HEK293 (cell line): Measurements from ENCODE around the gene NUP62.

ENCODE experiments used
- CTCF ChIA-PET: fragments of 350-600 bp; formaldehyde crosslinking; extraction: SDS; loops from one replicate; lab custom pipeline; 2021; ENCODE audit warnings: antibody characterized with exemption; lab: Yijun Ruan, JAX
- POLR2A ChIA-PET: fragments of 300-600 bp; formaldehyde crosslinking; extraction: SDS; loops from one replicate; lab custom pipeline; 2020; ENCODE audit warnings: antibody characterized with exemption, inconsistent platforms; lab: Yijun Ruan, JAX
- H3K27ac ChIP-seq: fragments of 200-500 bp; sonication (Bioruptor generic); 2 replicates; pipeline ENCODE4 v1.5.1; 2014; ENCODE audit warnings: low read depth, low read length, control low read depth, inconsistent platforms; ENCODE audit errors: extremely low read depth
- H3K36me3 ChIP-seq, 2 experiments: fragments of 200-500 bp in 1 of 2; sonication (Bioruptor generic) in 1 of 2; 1 replicate in 1 of 2; 2 replicates in 1 of 2; pipeline ENCODE4 v1.5.1; 2014 to 2017; ENCODE audit warnings: inconsistent platforms in 2 of 2, low read length in 2 of 2; ENCODE audit not compliant: control insufficient read depth in 2 of 2, insufficient read depth in 1 of 2
- H3K4me1 ChIP-seq: fragments of 200-500 bp; sonication (Bioruptor generic); 2 replicates; pipeline ENCODE4 v1.5.1; 2014; ENCODE audit warnings: mild to moderate bottlenecking, low read length, inconsistent platforms; ENCODE audit not compliant: control insufficient read depth, insufficient read depth
- H3K4me3 ChIP-seq: 2 replicates; pipeline ENCODE4 v1.5.1; 2011; ENCODE audit warnings: low read depth, mild to moderate bottlenecking, control low read depth, low read length, moderate library complexity
- H3K9me3 ChIP-seq: fragments of 200-500 bp; sonication (Bioruptor generic); 2 replicates; pipeline ENCODE4 v1.5.1; 2014; ENCODE audit warnings: low read depth, low read length, inconsistent platforms; ENCODE audit not compliant: control insufficient read depth, insufficient read depth
- FEZF1 ChIP-seq: fragments of 450-650 bp; formaldehyde crosslinking; IDR thresholded peaks from 2 replicates; pipeline ENCODE4 v1.5.1; 2016; ENCODE audit warnings: missing biosample characterization, missing genetic modification characterization
- GLIS1 ChIP-seq: fragments of 450-650 bp; formaldehyde crosslinking; IDR thresholded peaks from 2 replicates; pipeline ENCODE4 v1.5.1; 2016; ENCODE audit warnings: missing biosample characterization, missing genetic modification characterization
- HOXD13 ChIP-seq: sonication (generic); formaldehyde crosslinking; IDR thresholded peaks from 2 replicates; pipeline ENCODE4 v1.8.0; 2022; ENCODE audit warnings: missing genetic modification reagents, borderline replicate concordance
- IKZF3 ChIP-seq: fragments of 450-650 bp; IDR thresholded peaks from 2 replicates; pipeline ENCODE4 v1.5.0; 2018; ENCODE audit warnings: missing biosample characterization, mild to moderate bottlenecking, missing genetic modification characterization, moderate library complexity
- REPIN1 ChIP-seq: fragments of 450-650 bp; formaldehyde crosslinking; IDR thresholded peaks from 2 replicates; pipeline ENCODE4 v1.5.1; 2017; ENCODE audit warnings: missing biosample characterization, missing genetic modification characterization, low read depth
- SP2 ChIP-seq: fragments of 450-650 bp; formaldehyde crosslinking; IDR thresholded peaks from 2 replicates; pipeline ENCODE4 v1.5.1; 2016; ENCODE audit warnings: missing biosample characterization, missing genetic modification characterization
- ZBTB20 ChIP-seq: fragments of 450-650 bp; formaldehyde crosslinking; IDR thresholded peaks from 2 replicates; pipeline ENCODE4 v1.5.1; 2016; ENCODE audit warnings: missing biosample characterization, missing genetic modification characterization
- ZBTB48 ChIP-seq: fragments of 450-650 bp; formaldehyde crosslinking; IDR thresholded peaks from 2 replicates; pipeline ENCODE4 v1.5.1; 2016; ENCODE audit warnings: missing biosample characterization, missing genetic modification characterization
- ZFP69B ChIP-seq: fragments of 450-650 bp; formaldehyde crosslinking; IDR thresholded peaks from 2 replicates; pipeline ENCODE4 v1.5.1; 2016; ENCODE audit warnings: missing biosample characterization, missing genetic modification characterization
- ZNF10 ChIP-seq: fragments of 450-650 bp; formaldehyde crosslinking; IDR thresholded peaks from 2 replicates; pipeline ENCODE4 v1.5.1; 2017; ENCODE audit warnings: missing biosample characterization, missing genetic modification characterization
- ZNF157 ChIP-seq: fragments of 450-650 bp; formaldehyde crosslinking; IDR thresholded peaks from 2 replicates; pipeline ENCODE4 v1.5.1; 2016; ENCODE audit warnings: missing biosample characterization, missing genetic modification characterization
- ZNF174 ChIP-seq: fragments of 450-650 bp; formaldehyde crosslinking; IDR thresholded peaks from 2 replicates; pipeline ENCODE4 v1.5.0; 2017; ENCODE audit warnings: missing biosample characterization, mild to moderate bottlenecking, missing genetic modification characterization
- ZNF214 ChIP-seq: fragments of 450-650 bp; formaldehyde crosslinking; IDR thresholded peaks from 2 replicates; pipeline ENCODE4 v1.5.1; 2017; ENCODE audit warnings: missing biosample characterization, mild to moderate bottlenecking, missing genetic modification characterization, borderline replicate concordance
- ZNF311 ChIP-seq: fragments of 450-650 bp; formaldehyde crosslinking; IDR thresholded peaks from 2 replicates; pipeline ENCODE4 v1.5.1; 2017; ENCODE audit warnings: missing biosample characterization, missing genetic modification characterization, borderline replicate concordance
- ZNF416 ChIP-seq: fragments of 450-650 bp; formaldehyde crosslinking; IDR thresholded peaks from 2 replicates; pipeline ENCODE4 v1.5.1; 2016; ENCODE audit warnings: missing biosample characterization, missing genetic modification characterization
- ZNF473 ChIP-seq: fragments of 450-650 bp; formaldehyde crosslinking; IDR thresholded peaks from 2 replicates; pipeline ENCODE4 v1.5.1; 2017; ENCODE audit warnings: missing biosample characterization, missing genetic modification characterization
- ZNF510 ChIP-seq: fragments of 450-650 bp; formaldehyde crosslinking; IDR thresholded peaks from 2 replicates; pipeline ENCODE4 v1.5.1; 2018; ENCODE audit warnings: mild to moderate bottlenecking, missing genetic modification characterization, missing biosample characterization; ENCODE audit not compliant: insufficient replicate concordance
- ZNF514 ChIP-seq: fragments of 450-650 bp; formaldehyde crosslinking; IDR thresholded peaks from 2 replicates; pipeline ENCODE4 v1.5.1; 2016; ENCODE audit warnings: missing biosample characterization, missing genetic modification characterization
- ZNF549 ChIP-seq: fragments of 450-650 bp; IDR thresholded peaks from 2 replicates; pipeline ENCODE4 v1.5.1; 2018; ENCODE audit warnings: missing biosample characterization, missing genetic modification characterization, mild to moderate bottlenecking, inconsistent platforms, moderate library complexity
- ZNF561 ChIP-seq: fragments of 450-650 bp; IDR thresholded peaks from 2 replicates; pipeline ENCODE4 v1.5.1; 2018; ENCODE audit warnings: missing biosample characterization, missing genetic modification characterization, borderline replicate concordance
- ZNF610 ChIP-seq: fragments of 450-650 bp; formaldehyde crosslinking; IDR thresholded peaks from 2 replicates; pipeline ENCODE4 v1.5.1; 2016; ENCODE audit warnings: missing biosample characterization, missing genetic modification characterization, borderline replicate concordance
- ZNF639 ChIP-seq: fragments of 450-650 bp; formaldehyde crosslinking; IDR thresholded peaks from 2 replicates; pipeline ENCODE4 v1.5.1; 2016; ENCODE audit warnings: missing biosample characterization, missing genetic modification characterization
- ZNF658 ChIP-seq: fragments of 450-650 bp; formaldehyde crosslinking; IDR thresholded peaks from 2 replicates; pipeline ENCODE4; 2016; ENCODE audit warnings: missing biosample characterization, missing genetic modification characterization
- ZSCAN16 ChIP-seq: fragments of 450-650 bp; formaldehyde crosslinking; IDR thresholded peaks from 2 replicates; pipeline ENCODE4 v1.5.1; 2016; ENCODE audit warnings: missing biosample characterization, missing genetic modification characterization
- ZSCAN18 ChIP-seq: fragments of 450-650 bp; formaldehyde crosslinking; IDR thresholded peaks from 2 replicates; pipeline ENCODE4 v1.5.1; 2016; ENCODE audit warnings: missing biosample characterization, missing genetic modification characterization
- TF ChIP-seq, protein P1 (sequence below): fragments of 450-650 bp; formaldehyde crosslinking; IDR thresholded peaks from 2 replicates; pipeline ENCODE4 v1.5.1; 2016; ENCODE audit warnings: missing biosample characterization, missing genetic modification characterization
- TF ChIP-seq, protein P2 (sequence below): fragments of 450-650 bp; formaldehyde crosslinking; IDR thresholded peaks from 2 replicates; pipeline ENCODE4 v1.5.1; 2016; ENCODE audit warnings: missing biosample characterization, missing genetic modification characterization, borderline replicate concordance

Gene NUP62

DNA sequence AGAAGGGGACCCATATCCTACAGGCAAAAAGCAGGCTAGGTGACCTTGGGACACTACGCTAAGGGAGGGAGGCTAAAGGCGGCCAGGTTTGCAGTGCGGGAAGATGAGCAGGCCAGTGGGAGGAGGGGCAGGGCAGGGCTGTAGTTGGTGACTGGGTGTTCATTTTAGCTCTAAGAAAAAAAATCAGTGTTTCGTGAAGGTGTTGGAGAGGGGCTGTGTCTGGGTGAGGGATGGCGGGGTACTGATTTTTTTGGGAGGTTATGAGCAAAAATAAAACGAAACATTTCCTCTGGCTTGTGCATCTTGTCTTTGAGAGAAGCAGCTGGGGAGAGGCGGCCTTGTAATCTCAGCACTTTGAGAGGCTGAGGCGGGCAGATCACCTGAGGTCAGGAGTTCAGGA lies 4.3 kb upstream of the NUP62 start:
- H3K36me3 ChIP-seq, result peaks cover 6 to 12% of the 10 kb centered on the region in 2 experiments; a peak in 2 of 3 replicates
- CTCF ChIA-PET, result interaction anchor here (7.6 kb wide), 1 partner anchor 51 kb away, joined by 99 read pairs; no protein-coding TSS in a partner anchor

DNA sequence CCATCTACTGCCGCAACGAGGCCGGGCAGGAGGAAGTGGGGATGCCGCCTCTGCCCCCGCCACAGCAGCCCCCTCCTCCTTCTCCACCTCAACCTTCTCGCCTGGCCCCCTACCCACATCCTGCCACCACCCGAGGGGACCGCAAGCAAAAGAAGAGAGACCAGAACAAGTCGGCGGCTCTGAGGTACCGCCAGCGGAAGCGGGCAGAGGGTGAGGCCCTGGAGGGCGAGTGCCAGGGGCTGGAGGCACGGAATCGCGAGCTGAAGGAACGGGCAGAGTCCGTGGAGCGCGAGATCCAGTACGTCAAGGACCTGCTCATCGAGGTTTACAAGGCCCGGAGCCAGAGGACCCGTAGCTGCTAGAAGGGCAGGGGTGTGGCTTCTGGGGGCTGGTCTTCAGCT lies 3.4 kb upstream of the NUP62 start:
- H3K9me3 ChIP-seq, result no peaks in the 10 kb centered on the region
- CTCF ChIA-PET, result interaction anchor here (7.6 kb wide), 1 partner anchor 52 kb away, joined by 99 read pairs; no protein-coding TSS in a partner anchor
- no peak overlapping the region for H3K4me3 ChIP-seq
- H3K27ac ChIP-seq, result no peak overlapping the region
- TF ChIP-seq ZBTB48 (tag by site-specific recombination) (no peak), IKZF3 (tag by site-specific recombination) (no peak), ZNF514 (tag by site-specific recombination) (no peak), ZNF311 (tag by site-specific recombination) (no peak), ZNF658 (no peak), REPIN1 (tag by site-specific recombination) (no peak), HOXD13 (no peak), ZNF214 (tag by site-specific recombination) (no peak), FEZF1 (tag by site-specific recombination) (no peak), ZNF416 (tag by site-specific recombination) (no peak), ZNF561 (tag by site-specific recombination) (no peak)
- TF ChIP-seq, protein P1, sequence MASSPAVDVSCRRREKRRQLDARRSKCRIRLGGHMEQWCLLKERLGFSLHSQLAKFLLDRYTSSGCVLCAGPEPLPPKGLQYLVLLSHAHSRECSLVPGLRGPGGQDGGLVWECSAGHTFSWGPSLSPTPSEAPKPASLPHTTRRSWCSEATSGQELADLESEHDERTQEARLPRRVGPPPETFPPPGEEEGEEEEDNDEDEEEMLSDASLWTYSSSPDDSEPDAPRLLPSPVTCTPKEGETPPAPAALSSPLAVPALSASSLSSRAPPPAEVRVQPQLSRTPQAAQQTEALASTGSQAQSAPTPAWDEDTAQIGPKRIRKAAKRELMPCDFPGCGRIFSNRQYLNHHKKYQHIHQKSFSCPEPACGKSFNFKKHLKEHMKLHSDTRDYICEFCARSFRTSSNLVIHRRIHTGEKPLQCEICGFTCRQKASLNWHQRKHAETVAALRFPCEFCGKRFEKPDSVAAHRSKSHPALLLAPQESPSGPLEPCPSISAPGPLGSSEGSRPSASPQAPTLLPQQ (tag by site-specific recombination), result no peak
- TF ChIP-seq, protein P2, sequence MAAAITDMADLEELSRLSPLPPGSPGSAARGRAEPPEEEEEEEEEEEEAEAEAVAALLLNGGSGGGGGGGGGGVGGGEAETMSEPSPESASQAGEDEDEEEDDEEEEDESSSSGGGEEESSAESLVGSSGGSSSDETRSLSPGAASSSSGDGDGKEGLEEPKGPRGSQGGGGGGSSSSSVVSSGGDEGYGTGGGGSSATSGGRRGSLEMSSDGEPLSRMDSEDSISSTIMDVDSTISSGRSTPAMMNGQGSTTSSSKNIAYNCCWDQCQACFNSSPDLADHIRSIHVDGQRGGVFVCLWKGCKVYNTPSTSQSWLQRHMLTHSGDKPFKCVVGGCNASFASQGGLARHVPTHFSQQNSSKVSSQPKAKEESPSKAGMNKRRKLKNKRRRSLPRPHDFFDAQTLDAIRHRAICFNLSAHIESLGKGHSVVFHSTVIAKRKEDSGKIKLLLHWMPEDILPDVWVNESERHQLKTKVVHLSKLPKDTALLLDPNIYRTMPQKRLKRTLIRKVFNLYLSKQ (tag by site-specific recombination), result no peak
- H3K36me3 ChIP-seq, result peaks cover 6 to 15% of the 10 kb centered on the region in 2 experiments; a peak in 2 of 3 replicates
- H3K4me1 ChIP-seq, result peaks cover 9% of the 10 kb centered on the region
- POLR2A ChIA-PET, result no interaction called here

More for the DNA sequence above, 4.3 kb upstream of the NUP62 start:
- H3K4me1 ChIP-seq, result peaks cover 9% of the 10 kb centered on the region
- H3K9me3 ChIP-seq, result no peaks in the 10 kb centered on the region
- TF ChIP-seq ZNF10 (tag by site-specific recombination), result no peak
- no peak for TF ChIP-seq ZNF610 (tag by site-specific recombination)
- TF ChIP-seq ZNF157 (tag by site-specific recombination), result no peak
- TF ChIP-seq ZBTB20, result no peak
- no peak for TF ChIP-seq SP2 (tag by site-specific recombination)
- no peak for TF ChIP-seq ZFP69B (tag by site-specific recombination)
- no peak for TF ChIP-seq ZSCAN16 (tag by site-specific recombination)
- no peak for TF ChIP-seq ZNF510 (tag by site-specific recombination)
- TF ChIP-seq ZNF639 (tag by site-specific recombination), result no peak
- TF ChIP-seq GLIS1 (tag by site-specific recombination), result no peak
- TF ChIP-seq ZNF473 (tag by site-specific recombination), result no peak
- no peak for TF ChIP-seq ZNF549 (tag by site-specific recombination)
- no peak for TF ChIP-seq ZSCAN18
- TF ChIP-seq ZNF174 (tag by site-specific recombination), result no peak
- POLR2A ChIA-PET, result interaction anchor here (0.5 to 0.8 kb wide), 2 partner anchors 11 to 808 kb away, joined by 3 read pairs; no protein-coding TSS in a partner anchor
- H3K4me3 ChIP-seq, result no peak overlapping the region
- no peak overlapping the region for H3K27ac ChIP-seq
